GM20000 (cell line): ENCODE data around the gene HOXB5.

Source experiments
- DNase-seq: peaks from one replicate; pipeline ENCODE4 v3.0.0; 2012; ENCODE audit warnings: low spot score
- CTCF ChIP-seq: IDR thresholded peaks from 2 replicates; pipeline ENCODE4 v1.5.1; 2012; ENCODE audit warnings: mild to moderate bottlenecking, control low read depth; ENCODE audit errors: extremely low read depth, missing control alignments

The HOXB5 gene

GRCh38 chr17:48551214-48551555 is 42.4 kb downstream of the HOXB5 start:
- TF ChIP-seq CTCF: no peak

GRCh38 chr17:48550502-48551213 is 42.9 kb downstream of the HOXB5 start:
- no peak for TF ChIP-seq CTCF
- DNase-seq: no peak

More at GRCh38 chr17:48551214-48551555, 42.4 kb downstream of the HOXB5 start:
- no peak for DNase-seq

GRCh38 chr17:48549914-48550501 is 43.6 kb downstream of the HOXB5 start:
- DNase-seq: no peak
- TF ChIP-seq CTCF: no peak

- no peak for DNase-seq
- no peak for TF ChIP-seq CTCF
Measured at GRCh38 chr17:48549281-48549630, 44.3 kb downstream of the HOXB5 start.

GRCh38 chr17:48548523-48549280 is 44.9 kb downstream of the HOXB5 start:
- DNase-seq: no peak
- no peak for TF ChIP-seq CTCF

GRCh38 chr17:48547808-48548522 is 45.6 kb downstream of the HOXB5 start:
- no peak for TF ChIP-seq CTCF
- no peak for DNase-seq
